ENCODE data around the gene KBTBD13. TPM values are rescaled to one million over a fixed set of nuclear protein-coding genes. Genes with fewer than 3 reads are reported as not detected.
"Not testable (repeated sequence)": the region's sequence is repeated elsewhere in the genome, so short reads cannot be mapped to it uniquely, and the experiment has no call there.

The KBTBD13 gene
- total RNA-seq, 6 experiments from 2014 or later: not detected

- Mint-ChIP-seq H3K4me1 (ENCODE audit: low read depth) (no peaks in the 10 kb centered on the region), H3K9me3 (no peaks in the 10 kb centered on the region), H3K27ac (no peak overlapping the region), H3K27me3 (ENCODE audit: insufficient read depth) (no peaks in the 10 kb centered on the region; the same call in 1 of the 2 replicates), H3K36me3 (ENCODE audit: low read depth) (peaks cover 18% of the 10 kb centered on the region), H3K4me3 (no peak overlapping the region)
- TF ChIP-seq CTCF (IDR thresholded peaks at IDR 0.05): no peak
- DNase-seq: no peak
These were observed 20.2 kb downstream of the KBTBD13 start for GRCh38 chr15:65096481-65097385.

- no peak for TF ChIP-seq CTCF (IDR thresholded peaks at IDR 0.05)
- no peak overlapping the region for H3K4me3 Mint-ChIP-seq
These were observed 21.2 kb downstream of the KBTBD13 start for GRCh38 chr15:65097651-65098263.

DNA sequence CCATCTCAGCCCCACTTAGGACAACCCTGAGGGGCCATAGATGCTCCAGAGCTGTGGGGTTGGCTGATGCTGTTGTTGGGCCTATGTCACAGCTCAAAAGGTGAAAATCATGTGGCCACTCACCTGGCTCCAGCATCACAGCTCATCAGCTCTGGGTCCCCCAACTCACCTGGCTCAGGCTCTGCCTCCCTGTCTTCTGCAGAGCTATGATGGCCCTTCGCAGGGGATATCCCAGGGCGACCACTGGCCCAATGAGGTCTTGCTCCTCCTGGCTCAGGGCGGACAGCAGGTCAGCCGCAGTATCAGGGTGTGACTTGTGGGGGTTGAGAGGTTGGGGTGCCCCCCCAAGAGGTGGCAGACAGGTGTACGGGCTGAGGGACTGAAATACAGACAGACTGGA lies 22.8 kb downstream of the KBTBD13 start:
- Mint-ChIP-seq H3K9me3 (no peaks in the 10 kb centered on the region), H3K27ac (no peak overlapping the region), H3K4me1 (ENCODE audit: low read depth) (no peaks in the 10 kb centered on the region), H3K4me3 (no peak overlapping the region), H3K36me3 (ENCODE audit: low read depth) (peaks cover 19% of the 10 kb centered on the region), H3K27me3 (ENCODE audit: insufficient read depth) (no peaks in the 10 kb centered on the region; the same call in 1 of the 2 replicates)
- DNase-seq: no peak
- TF ChIP-seq CTCF (IDR thresholded peaks at IDR 0.05): no peak

More at GRCh38 chr15:65097651-65098263, 21.2 kb downstream of the KBTBD13 start:
- DNase-seq: no peak
- no peak overlapping the region for H3K27ac Mint-ChIP-seq
- H3K36me3 Mint-ChIP-seq (ENCODE audit: low read depth): peaks cover 19% of the 10 kb centered on the region
- H3K9me3 Mint-ChIP-seq: no peaks in the 10 kb centered on the region
- H3K4me1 Mint-ChIP-seq (ENCODE audit: low read depth): no peaks in the 10 kb centered on the region
- H3K27me3 Mint-ChIP-seq (ENCODE audit: insufficient read depth): no peaks in the 10 kb centered on the region; the same call in 1 of the 2 replicates

DNA sequence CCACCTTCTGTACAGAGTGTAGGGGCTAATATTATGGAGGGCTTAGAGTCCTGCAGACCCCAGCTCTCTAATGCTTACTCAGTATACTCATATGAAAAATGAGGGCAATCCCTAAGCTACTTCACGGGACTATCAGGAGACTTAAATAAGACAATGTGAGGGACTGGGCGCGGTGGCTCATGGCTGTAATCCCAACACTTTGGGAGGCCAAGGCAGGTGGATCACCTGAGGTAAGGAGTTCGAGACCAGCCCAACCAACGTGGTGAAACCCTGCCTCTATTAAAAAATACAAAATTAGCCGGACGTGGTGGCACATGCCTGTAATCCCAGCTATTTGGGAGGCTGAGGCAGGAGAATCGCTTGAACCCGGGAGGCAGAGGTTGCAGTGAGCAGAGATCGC lies 23.3 kb downstream of the KBTBD13 start:
- DNase-seq; H3K27ac Mint-ChIP-seq; H3K4me1 Mint-ChIP-seq (ENCODE audit: low read depth); H3K4me3 Mint-ChIP-seq; H3K9me3 Mint-ChIP-seq; H3K27me3 Mint-ChIP-seq (ENCODE audit: insufficient read depth): not testable (repeated sequence)
- H3K36me3 Mint-ChIP-seq (ENCODE audit: low read depth): peaks cover 19% of the 10 kb centered on the region

GRCh38 chr15:65100442-65100841 lies 23.9 kb downstream of the KBTBD13 start:
- no peaks in the 10 kb centered on the region for H3K9me3 Mint-ChIP-seq
- no peak for TF ChIP-seq CTCF (IDR thresholded peaks at IDR 0.05)
- no peak for DNase-seq
- H3K4me3 Mint-ChIP-seq: no peak overlapping the region
- no peaks in the 10 kb centered on the region; the same call in 1 of the 2 replicates for H3K27me3 Mint-ChIP-seq (ENCODE audit: insufficient read depth)
- H3K27ac Mint-ChIP-seq: no peak overlapping the region
- no peaks in the 10 kb centered on the region for H3K4me1 Mint-ChIP-seq (ENCODE audit: low read depth)
- H3K36me3 Mint-ChIP-seq (ENCODE audit: low read depth): peaks cover 19% of the 10 kb centered on the region

DNA sequence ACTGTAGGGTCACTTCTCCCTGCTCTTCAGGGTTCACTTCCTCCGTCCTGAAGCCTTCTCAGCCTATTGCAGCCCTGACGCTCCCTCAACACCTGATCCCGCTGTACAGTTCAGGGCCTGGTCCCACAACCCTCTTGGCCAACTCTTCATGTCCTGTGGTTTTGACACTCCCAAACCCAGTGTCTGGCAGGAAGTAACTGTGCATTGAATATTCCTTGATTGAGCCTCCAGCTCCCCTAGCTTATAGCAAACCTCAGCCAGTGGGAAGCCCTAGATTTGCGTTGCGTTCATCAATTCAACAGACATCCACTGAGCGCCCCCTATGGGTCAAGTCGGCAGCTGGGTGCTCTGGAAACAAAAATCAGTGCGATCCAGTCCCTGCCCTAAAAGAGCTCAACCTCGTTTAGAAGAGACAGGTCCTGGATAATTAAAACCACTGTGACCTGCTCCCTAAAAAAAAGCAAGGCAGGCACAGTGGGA lies 24.9 kb downstream of the KBTBD13 start:
- DNase-seq: peak; percentile 36
- Mint-ChIP-seq H3K27ac (no peak overlapping the region), H3K36me3 (ENCODE audit: low read depth) (peaks cover 19% of the 10 kb centered on the region), H3K4me3 (no peak overlapping the region), H3K4me1 (ENCODE audit: low read depth) (no peaks in the 10 kb centered on the region), H3K27me3 (ENCODE audit: insufficient read depth) (no peaks in the 10 kb centered on the region; the same call in 1 of the 2 replicates), H3K9me3 (no peaks in the 10 kb centered on the region)
- peak; percentile 87 for TF ChIP-seq CTCF (IDR thresholded peaks at IDR 0.05)
